Stimulated activated CD4-positive, alpha-beta T cell treated with anti-CD3 and anti-CD28 coated beads, Interleukin-2, amount 100 ng/mL, for 24 hours (primary cell): Measurements from ENCODE around the gene PSPC1.

Experiments
- DNase-seq, 2 donors: peaks; one replicate each; pipeline ENCODE4 v3.0.0-alpha.2; 2020

Gene PSPC1

DNA sequence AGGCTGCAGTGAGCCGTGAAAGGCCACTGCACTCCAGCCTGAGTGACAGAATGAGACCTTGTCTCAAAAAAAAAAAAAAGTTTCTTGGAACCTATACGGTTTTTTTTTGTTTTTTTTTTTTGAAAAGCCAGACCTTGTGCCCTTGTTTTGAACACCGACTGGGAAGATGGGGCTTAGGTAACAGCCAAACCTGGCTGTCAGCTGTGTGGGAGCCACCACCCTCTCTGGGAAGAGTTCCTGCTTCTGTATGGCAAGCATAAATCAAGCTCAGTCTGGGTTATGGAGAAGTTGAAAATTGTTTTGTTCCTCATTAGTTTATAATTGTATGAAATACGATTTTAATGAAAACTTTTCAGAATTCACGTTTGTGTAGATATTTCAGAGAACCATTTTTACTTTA lies 109.8 kb downstream of the PSPC1 start:
- no peak for DNase-seq

- DNase-seq: no peak
These were observed 112.6 kb downstream of the PSPC1 start for GRCh38 chr13:19670147-19670546.

- DNase-seq: no peak
These were observed 114.0 kb downstream of the PSPC1 start for GRCh38 chr13:19668778-19669177.

DNA sequence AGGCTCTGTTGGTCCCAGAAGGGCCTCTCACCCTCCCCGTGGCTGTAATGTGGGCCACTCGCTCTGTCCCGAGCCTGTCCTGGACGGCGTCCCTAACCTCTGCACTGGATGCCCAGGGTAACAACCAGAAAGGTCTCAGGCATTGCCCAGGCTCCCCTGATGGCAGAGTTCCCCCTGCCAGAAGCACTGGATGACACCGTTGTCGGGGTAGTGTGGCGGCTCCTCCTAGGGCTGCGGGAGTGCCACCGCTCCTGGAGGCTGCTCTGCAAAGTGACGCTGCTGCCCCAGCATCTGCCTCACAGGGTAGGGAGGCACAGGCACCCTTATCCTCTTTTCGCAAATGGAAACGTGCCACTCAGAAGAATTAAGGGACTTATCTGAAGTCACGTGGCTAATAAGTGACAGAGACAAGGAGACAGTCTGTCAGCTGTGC lies 117.3 kb downstream of the PSPC1 start:
- DNase-seq: no peak

DNA sequence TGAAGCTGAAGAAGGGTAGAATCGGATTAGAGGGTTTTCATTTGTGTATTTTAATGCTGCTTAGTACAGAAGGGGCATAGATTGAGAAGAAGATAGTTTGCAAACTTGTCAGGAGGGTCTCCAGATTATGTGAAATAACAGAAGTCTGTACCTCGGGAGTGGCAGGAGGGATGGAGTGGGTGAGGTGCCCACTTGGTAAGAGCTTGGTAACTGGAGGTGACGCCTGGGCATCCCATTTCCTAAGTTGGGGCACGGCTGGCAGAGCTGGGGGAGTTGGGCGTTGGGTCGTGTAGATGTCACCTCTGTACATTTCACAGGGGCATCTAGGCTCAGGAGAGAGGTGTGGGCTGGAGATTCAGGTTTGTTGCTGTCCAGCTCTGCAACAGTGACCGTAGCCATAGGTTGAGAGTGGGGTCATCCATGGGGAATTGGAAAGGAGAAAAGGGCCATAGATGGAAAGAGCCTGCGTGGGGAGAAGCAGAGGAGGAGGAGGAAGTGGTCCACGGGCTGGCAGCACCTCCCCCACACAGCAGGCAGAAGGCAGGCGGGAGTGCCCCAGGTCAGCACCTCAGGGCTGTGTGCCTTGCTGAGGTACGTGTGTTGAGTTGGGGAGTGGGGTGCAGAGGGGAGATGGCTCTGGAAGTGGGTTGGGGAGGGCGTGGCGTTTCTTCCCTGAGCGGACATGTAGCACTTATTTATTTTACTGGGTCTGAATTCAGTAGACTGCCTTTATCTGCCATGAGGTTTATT lies 118.1 kb downstream of the PSPC1 start:
- DNase-seq: no peak

GRCh38 chr13:19663416-19663979 lies 119.2 kb downstream of the PSPC1 start:
- no peak for DNase-seq

DNA sequence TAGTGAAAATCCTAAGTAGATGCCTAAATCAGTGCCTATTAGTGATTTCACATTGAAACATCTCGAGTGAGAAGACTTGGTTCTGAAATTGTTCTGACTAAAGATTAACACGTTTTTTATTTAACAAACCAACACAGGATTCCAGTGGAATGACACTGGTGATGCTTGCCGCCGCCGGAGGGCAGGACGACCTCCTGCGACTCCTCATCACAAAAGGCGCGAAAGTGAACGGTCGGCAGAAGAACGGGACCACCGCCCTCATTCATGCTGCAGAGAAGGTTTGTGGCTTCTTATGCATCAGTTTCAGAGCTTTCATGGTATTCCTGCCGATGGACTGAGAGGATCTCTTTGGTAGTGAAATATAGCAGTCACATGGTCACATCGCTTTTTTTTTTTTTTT lies 121.2 kb downstream of the PSPC1 start:
- no peak for DNase-seq

DNA sequence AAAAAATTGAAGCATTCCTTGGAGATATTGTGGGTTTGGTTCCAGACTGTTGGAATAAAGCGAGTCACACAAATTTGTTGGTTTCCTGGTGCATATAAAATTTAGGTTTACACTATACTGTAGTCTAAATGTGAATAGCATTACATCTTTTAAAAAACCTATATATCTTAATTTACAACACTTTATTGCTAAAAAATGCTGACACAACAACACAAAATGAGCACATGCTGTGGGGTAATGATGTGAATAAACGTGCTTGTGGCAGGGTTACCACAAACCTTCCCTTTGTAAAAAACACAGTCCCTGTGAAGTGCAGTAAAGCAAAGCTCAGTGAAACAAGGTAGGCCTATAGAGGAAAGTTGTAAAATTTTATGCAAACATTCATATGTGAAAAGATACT lies 121.6 kb downstream of the PSPC1 start:
- DNase-seq: no peak

GRCh38 chr13:19658831-19659230 lies 123.9 kb downstream of the PSPC1 start:
- no peak for DNase-seq

GRCh38 chr13:19657872-19658591 lies 124.7 kb downstream of the PSPC1 start:
- DNase-seq: no peak
